GM18507 (cell line): ENCODE data around the gene FCER1A.
"Not testable (repeated sequence)": the region's sequence is repeated elsewhere in the genome, so short reads cannot be mapped to it uniquely, and the experiment has no call there.

Experiments used
- DNase-seq: peaks from one replicate; pipeline ENCODE4 v3.0.0; 2011; ENCODE audit warnings: low read depth; ENCODE audit not compliant: insufficient read length; ENCODE audit errors: extremely low spot score
- FAIRE-seq: peaks from 2 replicates; lab custom pipeline; 2011; peaks lifted over from hg19 to GRCh38; lab: Jason Lieb, UNC

Gene FCER1A

DNA sequence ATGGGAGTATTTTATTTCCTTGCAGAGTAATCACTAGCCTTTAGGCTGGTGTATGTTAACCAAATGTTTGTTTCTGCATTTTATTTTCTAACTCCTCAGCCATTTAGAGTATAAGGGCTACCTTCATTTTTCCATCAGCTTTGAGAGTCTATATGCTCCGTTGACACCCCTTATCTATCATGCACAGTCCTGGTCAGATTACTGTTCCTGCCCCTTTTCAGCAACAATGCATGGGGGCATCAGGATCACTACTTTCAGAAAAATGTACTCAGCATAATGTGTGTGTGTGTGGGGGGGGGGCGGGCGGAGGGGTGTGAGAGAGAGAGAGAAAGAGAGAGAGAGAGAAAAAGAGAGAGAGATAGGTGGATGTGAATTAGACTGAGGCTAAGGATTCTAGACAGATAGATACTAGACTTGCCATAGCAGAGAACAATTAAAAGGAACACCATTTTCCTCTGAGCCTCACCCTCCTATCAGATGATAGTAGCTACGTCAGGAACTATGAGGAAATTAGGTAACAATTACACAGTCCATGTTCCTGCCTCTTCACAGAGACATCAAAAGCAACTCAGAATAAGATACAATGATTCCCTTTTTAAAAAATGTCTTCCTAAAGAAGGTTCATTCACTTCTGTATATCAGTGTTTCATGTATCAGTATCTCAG is 40.8 kb downstream of the FCER1A start:
- DNase-seq (no peak), FAIRE-seq (no peak)

DNA sequence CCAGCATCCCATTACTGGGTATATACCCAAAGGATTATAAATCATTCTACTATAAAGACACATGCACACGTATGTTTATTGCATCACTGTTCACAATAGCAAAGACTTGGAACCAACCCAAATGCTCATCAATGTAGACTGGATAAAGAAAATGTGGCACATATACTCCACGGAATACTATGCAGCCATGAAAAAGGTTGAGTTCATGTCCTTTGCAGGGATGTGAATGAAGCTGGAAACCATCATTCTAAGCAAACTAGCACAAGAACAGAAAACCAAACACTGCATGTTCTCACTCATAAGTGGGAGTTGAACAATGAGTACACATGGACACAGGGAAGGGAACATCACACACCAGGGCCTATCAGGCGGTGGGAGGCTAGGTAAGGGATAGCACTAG is 47.2 kb downstream of the FCER1A start:
- not testable (repeated sequence) for DNase-seq, FAIRE-seq

DNA sequence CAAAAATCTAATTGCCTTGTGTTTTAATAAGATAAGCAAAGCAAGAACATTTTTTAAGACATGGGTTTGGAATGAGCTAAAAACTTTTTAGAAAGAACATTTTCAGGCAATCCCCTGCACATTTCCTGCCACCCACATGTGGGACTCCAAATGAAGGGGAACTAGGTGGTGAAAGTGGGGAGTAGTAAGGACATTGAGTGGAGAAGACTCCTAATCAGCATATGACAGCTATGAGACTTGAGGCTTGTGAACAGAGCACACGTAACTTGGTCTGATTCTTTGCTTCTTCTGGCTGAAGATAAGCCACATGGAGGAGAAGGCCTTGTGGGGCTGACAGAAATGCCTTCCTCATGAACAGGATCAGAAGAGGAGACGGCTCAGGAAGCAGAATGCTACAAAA is 50.3 kb downstream of the FCER1A start:
- no peak for FAIRE-seq
- DNase-seq, result no peak
